ENCODE results near the gene FAM81A. TPM values are rescaled to one million over a fixed set of nuclear protein-coding genes. Genes with fewer than 3 reads are reported as not detected.
"Not testable (repeated sequence)": the region's sequence is repeated elsewhere in the genome, so short reads cannot be mapped to it uniquely, and the experiment has no call there.

The FAM81A gene
- total RNA-seq, 5 donors from 2014 or later (not counting 1 experiment from before 2014, with no cell fraction given) = 0.37 to 0.39 TPM; not detected in 3

DNA sequence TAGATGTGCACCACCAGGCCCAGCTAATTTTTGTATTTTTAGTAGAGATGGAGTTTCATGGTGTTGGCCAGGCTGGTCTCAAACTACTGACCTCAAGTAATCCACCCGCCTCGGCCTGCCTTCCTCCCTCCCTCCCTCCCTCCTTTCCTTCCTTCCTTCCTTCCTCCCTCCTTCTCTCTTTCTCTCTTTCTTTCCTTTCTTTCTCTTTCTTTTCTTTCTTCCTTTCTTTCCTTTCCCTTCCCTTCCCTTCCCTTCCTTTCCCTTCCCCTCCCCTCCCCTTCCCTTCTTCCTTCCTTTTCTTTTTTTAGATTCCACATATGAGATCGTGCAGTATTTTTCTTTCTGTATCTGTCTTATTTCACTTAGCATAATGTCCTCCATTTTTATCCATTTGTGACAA is 81.3 kb downstream of the FAM81A start:
- Mint-ChIP-seq H3K27me3 (peaks cover 0 to 5% of the 10 kb centered on the region in 2 donors), H3K36me3 (no peaks in the 10 kb centered on the region), H3K4me3 (no peak overlapping the region), H3K4me1 (peaks cover 18 to 40% (median 25%) of the 10 kb centered on the region in 3 donors), H3K27ac (no peak overlapping the region), H3K9me3 (no peaks in the 10 kb centered on the region)
- POLR2A ChIA-PET = no interaction called here
- peaks cover 0 to 7% of the 10 kb centered on the region in 2 experiments for H3K27me3 ChIP-seq (replicated peaks in 1 of 2; ENCODE audit: control insufficient read depth in 2 of 2, extremely low read depth in 1 of 2, insufficient read depth in 2 of 2, low read length in 1 of 2)
- no peak for DNase-seq
- H3K9me3 ChIP-seq = no peaks in the 10 kb centered on the region
- H3K4me1 ChIP-seq (ENCODE audit: control insufficient read depth in 1 of 2, extremely low read depth in 1 of 2, insufficient read depth in 2 of 2, low read length in 2 of 2) = peaks cover 16 to 23% of the 10 kb centered on the region in 2 experiments
- H3K27ac ChIP-seq (ENCODE audit: low read length) = no peak overlapping the region
- no peaks in the 10 kb centered on the region for H3K36me3 ChIP-seq (ENCODE audit: control insufficient read depth in 2 of 2, extremely low read depth in 1 of 2, insufficient read depth in 1 of 2, low read length in 1 of 2)
- 73% methylated on average over 3 of the region's 3 CpGs for WGBS (ENCODE audit: insufficient coverage)
- CTCF ChIA-PET = interaction anchor here in 1 of 2 donors (0.6 kb wide), 1 partner anchor 14 kb away, joined by 3 read pairs; no protein-coding TSS in a partner anchor
- no peak overlapping the region for H3K4me3 ChIP-seq (ENCODE audit: control insufficient read depth in 1 of 2, extremely low read depth in 1 of 2, low read length in 1 of 2)
- no peak for ATAC-seq (replicated peaks in 1 of 4)

DNA sequence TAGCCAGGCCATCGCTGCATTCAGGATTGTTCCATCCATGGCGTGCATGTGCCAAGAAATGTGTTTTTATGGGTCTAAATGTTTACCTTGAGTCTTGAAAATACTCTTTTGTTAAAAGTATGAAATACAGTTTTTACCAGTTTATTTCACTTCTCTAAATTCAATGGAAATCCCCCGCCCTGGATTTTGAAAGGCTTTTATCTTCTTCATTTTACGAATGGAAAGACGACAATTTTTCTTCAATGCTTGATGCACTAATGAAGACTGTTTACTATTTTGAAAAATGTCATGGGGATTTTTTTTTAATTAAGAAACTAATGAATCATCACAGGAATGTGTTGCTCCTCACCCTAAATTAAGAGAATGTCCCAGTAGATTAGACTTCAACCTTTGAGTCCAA is 83.5 kb downstream of the FAM81A start:
- CTCF ChIA-PET = no interaction called here
- Histone ChIP-seq H3K27ac (ENCODE audit: low read length) (no peak overlapping the region), H3K27me3 (replicated peaks in 1 of 2; ENCODE audit: control insufficient read depth in 2 of 2, extremely low read depth in 1 of 2, insufficient read depth in 2 of 2, low read length in 1 of 2) (peaks cover 0 to 7% of the 10 kb centered on the region in 2 experiments), H3K4me1 (ENCODE audit: control insufficient read depth in 1 of 2, extremely low read depth in 1 of 2, insufficient read depth in 2 of 2, low read length in 2 of 2) (peaks cover 20 to 23% of the 10 kb centered on the region in 2 experiments), H3K36me3 (ENCODE audit: control insufficient read depth in 2 of 2, extremely low read depth in 1 of 2, insufficient read depth in 1 of 2, low read length in 1 of 2) (no peaks in the 10 kb centered on the region), H3K4me3 (ENCODE audit: control insufficient read depth in 1 of 2, extremely low read depth in 1 of 2, low read length in 1 of 2) (no peak overlapping the region), H3K9me3 (no peaks in the 10 kb centered on the region)
- 100% methylated on average over 1 of the region's 5 CpGs for WGBS (ENCODE audit: insufficient coverage)
- ATAC-seq (replicated peaks in 1 of 4) (no peak), DNase-seq (no peak)
- H3K4me3 Mint-ChIP-seq = no peak overlapping the region
- POLR2A ChIA-PET = interaction anchor here in 1 of 2 donors (0.6 kb wide), 1 partner anchor 1250 kb away, joined by 3 read pairs; no protein-coding TSS in a partner anchor
- no peaks in the 10 kb centered on the region for H3K36me3 Mint-ChIP-seq
- H3K27ac Mint-ChIP-seq = no peak overlapping the region
- H3K9me3 Mint-ChIP-seq = no peaks in the 10 kb centered on the region
- peaks cover 25 to 45% (median 35%) of the 10 kb centered on the region in 3 donors for H3K4me1 Mint-ChIP-seq
- H3K27me3 Mint-ChIP-seq = peaks cover 0 to 8% of the 10 kb centered on the region in 2 donors

DNA sequence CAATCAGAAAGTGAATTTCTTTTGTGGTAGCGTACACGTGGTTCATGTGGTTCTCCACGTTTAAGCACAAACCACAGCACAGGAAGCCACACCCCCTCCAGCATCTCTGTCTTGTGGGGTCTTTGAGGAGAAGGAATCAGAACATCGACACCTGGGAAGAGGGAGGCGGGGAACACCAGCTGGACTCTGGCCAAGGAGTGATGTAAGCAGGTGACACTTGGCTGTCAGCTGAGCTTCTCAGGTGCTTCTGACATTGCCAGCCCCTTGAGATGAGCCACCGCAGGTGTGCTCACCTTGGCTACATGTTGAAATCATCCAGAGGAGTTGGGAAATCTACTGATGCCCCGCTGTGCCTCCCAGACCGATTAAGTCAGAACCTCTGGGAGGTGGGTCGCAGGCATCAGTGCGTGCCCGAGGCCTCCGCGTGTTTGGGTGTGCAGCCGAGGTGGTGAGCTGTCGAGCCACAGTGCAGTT is 85.0 kb downstream of the FAM81A start:
- ChIA-PET CTCF (interaction anchor here (0.6 to 0.8 kb wide), 3 partner anchors 14 to 440 kb away, joined by 3 to 4 read pairs (median 4); no protein-coding TSS in a partner anchor), POLR2A (interaction anchor here in 1 of 2 donors (0.6 kb wide), 1 partner anchor 13 kb away, joined by 3 read pairs; no protein-coding TSS in a partner anchor)
- Mint-ChIP-seq H3K4me1 (peaks cover 25 to 39% (median 35%) of the 10 kb centered on the region in 3 donors), H3K36me3 (no peaks in the 10 kb centered on the region), H3K27me3 (peaks cover 0 to 8% of the 10 kb centered on the region in 2 donors), H3K9me3 (no peaks in the 10 kb centered on the region), H3K4me3 (peak overlapping the region; percentile 28 to 73 (median 34)), H3K27ac (peak overlapping the region; percentile 65 to 72)
- 70% methylated on average over 8 of the region's 15 CpGs for WGBS (ENCODE audit: insufficient coverage)
- H3K9me3 ChIP-seq = no peaks in the 10 kb centered on the region
- peak; percentile 49 to 97 (median 77) for ATAC-seq (replicated peaks in 1 of 4)
- H3K27me3 ChIP-seq (replicated peaks in 1 of 2; ENCODE audit: control insufficient read depth in 2 of 2, extremely low read depth in 1 of 2, insufficient read depth in 2 of 2, low read length in 1 of 2) = peaks cover 0 to 7% of the 10 kb centered on the region in 2 experiments
- no peaks in the 10 kb centered on the region for H3K36me3 ChIP-seq (ENCODE audit: control insufficient read depth in 2 of 2, extremely low read depth in 1 of 2, insufficient read depth in 1 of 2, low read length in 1 of 2)
- DNase-seq = peak; percentile 38 to 79 (median 62)
- H3K4me1 ChIP-seq (ENCODE audit: control insufficient read depth in 1 of 2, extremely low read depth in 1 of 2, insufficient read depth in 2 of 2, low read length in 2 of 2) = peaks cover 20 to 23% of the 10 kb centered on the region in 2 experiments
- no peak overlapping the region for H3K27ac ChIP-seq (ENCODE audit: low read length)
- peak overlapping the region in 1 of 2 donors; percentile 47 for H3K4me3 ChIP-seq (ENCODE audit: control insufficient read depth in 1 of 2, extremely low read depth in 1 of 2, low read length in 1 of 2)

DNA sequence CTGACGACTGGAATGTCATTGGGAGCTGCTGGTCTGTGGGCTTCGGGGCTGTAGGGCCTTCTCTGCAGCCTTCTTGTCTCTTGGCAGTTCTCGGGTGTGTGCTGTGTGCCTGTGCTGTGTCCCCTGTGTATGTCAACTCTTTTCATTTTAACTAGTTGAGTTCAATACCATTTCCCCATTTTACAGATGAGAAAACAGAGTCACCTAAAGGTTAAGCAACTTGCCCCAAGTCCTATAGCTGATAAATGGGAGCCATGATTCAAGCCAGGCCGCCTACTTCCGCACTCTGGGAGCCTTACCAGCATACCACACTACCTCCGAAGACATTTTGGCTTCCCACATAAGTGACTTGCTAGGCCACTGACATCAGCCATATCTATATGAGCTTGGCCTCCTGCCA is 85.7 kb downstream of the FAM81A start:
- no peak for DNase-seq
- Mint-ChIP-seq H3K27me3 (peaks cover 0 to 8% of the 10 kb centered on the region in 2 donors), H3K9me3 (no peaks in the 10 kb centered on the region), H3K27ac (peak overlapping the region; percentile 40 to 78), H3K4me1 (peaks cover 27 to 40% (median 36%) of the 10 kb centered on the region in 3 donors), H3K4me3 (peak overlapping the region in 2 of 3 donors; percentile 6 to 73), H3K36me3 (no peaks in the 10 kb centered on the region)
- H3K9me3 ChIP-seq = no peaks in the 10 kb centered on the region
- peaks cover 20 to 23% of the 10 kb centered on the region in 2 experiments for H3K4me1 ChIP-seq (ENCODE audit: control insufficient read depth in 1 of 2, extremely low read depth in 1 of 2, insufficient read depth in 2 of 2, low read length in 2 of 2)
- no peak for ATAC-seq (replicated peaks in 1 of 4)
- ChIA-PET CTCF (interaction anchor here in 1 of 2 donors (0.6 to 1.5 kb wide), 4 partner anchors 9 to 684 kb away, joined by 3 to 4 read pairs (median 4); no protein-coding TSS in a partner anchor), POLR2A (no interaction called here)
- 83% methylated on average over 5 of the region's 6 CpGs for WGBS (ENCODE audit: insufficient coverage)
- no peak overlapping the region for H3K4me3 ChIP-seq (ENCODE audit: control insufficient read depth in 1 of 2, extremely low read depth in 1 of 2, low read length in 1 of 2)
- no peaks in the 10 kb centered on the region for H3K36me3 ChIP-seq (ENCODE audit: control insufficient read depth in 2 of 2, extremely low read depth in 1 of 2, insufficient read depth in 1 of 2, low read length in 1 of 2)
- no peak overlapping the region for H3K27ac ChIP-seq (ENCODE audit: low read length)
- peaks cover 0 to 7% of the 10 kb centered on the region in 2 experiments for H3K27me3 ChIP-seq (replicated peaks in 1 of 2; ENCODE audit: control insufficient read depth in 2 of 2, extremely low read depth in 1 of 2, insufficient read depth in 2 of 2, low read length in 1 of 2)

DNA sequence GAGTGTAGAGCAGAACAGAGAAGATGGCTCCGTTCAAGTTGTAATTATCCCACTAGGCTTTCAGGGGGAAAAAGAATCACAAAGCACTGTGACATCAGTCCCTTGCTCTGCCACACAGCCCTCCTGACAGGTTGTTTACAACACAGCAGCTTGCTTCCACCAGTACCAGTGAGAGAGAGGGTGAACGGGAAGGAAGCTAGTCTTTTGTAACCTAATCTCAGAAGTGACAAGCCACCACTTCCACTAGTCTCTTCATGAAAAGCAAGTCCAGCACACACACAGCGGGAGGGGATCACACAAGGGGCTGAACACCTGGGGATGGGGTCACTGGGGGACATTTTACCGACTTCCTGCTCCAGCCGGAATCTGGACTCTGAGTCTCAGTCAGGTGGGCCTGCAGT is 86.3 kb downstream of the FAM81A start:
- peak in 11 of 35 experiments; percentile 3 to 29 (median 18) for DNase-seq
- H3K27ac ChIP-seq (ENCODE audit: low read length) = no peak overlapping the region
- ChIA-PET CTCF (interaction anchor here (0.5 to 1.5 kb wide), 4 partner anchors 9 to 733 kb away, joined by 3 to 14 read pairs (median 4); no protein-coding TSS in a partner anchor), POLR2A (no interaction called here)
- H3K4me3 ChIP-seq (ENCODE audit: control insufficient read depth in 1 of 2, extremely low read depth in 1 of 2, low read length in 1 of 2) = no peak overlapping the region
- peaks cover 20 to 23% of the 10 kb centered on the region in 2 experiments for H3K4me1 ChIP-seq (ENCODE audit: control insufficient read depth in 1 of 2, extremely low read depth in 1 of 2, insufficient read depth in 2 of 2, low read length in 2 of 2)
- H3K36me3 Mint-ChIP-seq = no peaks in the 10 kb centered on the region
- H3K9me3 Mint-ChIP-seq = no peaks in the 10 kb centered on the region
- ATAC-seq (replicated peaks in 1 of 4) = peak; percentile 36 to 76 (median 71)
- WGBS (ENCODE audit: insufficient coverage) = 33% methylated on average over 2 of the region's 5 CpGs
- peaks cover 0 to 8% of the 10 kb centered on the region in 2 donors for H3K27me3 Mint-ChIP-seq
- peak overlapping the region in 2 of 3 donors; percentile 49 to 73 for H3K4me3 Mint-ChIP-seq
- H3K27ac Mint-ChIP-seq = peak overlapping the region; percentile 15 to 78
- H3K27me3 ChIP-seq (replicated peaks in 1 of 2; ENCODE audit: control insufficient read depth in 2 of 2, extremely low read depth in 1 of 2, insufficient read depth in 2 of 2, low read length in 1 of 2) = peaks cover 0 to 7% of the 10 kb centered on the region in 2 experiments
- no peaks in the 10 kb centered on the region for H3K36me3 ChIP-seq (ENCODE audit: control insufficient read depth in 2 of 2, extremely low read depth in 1 of 2, insufficient read depth in 1 of 2, low read length in 1 of 2)
- H3K9me3 ChIP-seq = no peaks in the 10 kb centered on the region
- peaks cover 31 to 39% (median 39%) of the 10 kb centered on the region in 3 donors for H3K4me1 Mint-ChIP-seq

DNA sequence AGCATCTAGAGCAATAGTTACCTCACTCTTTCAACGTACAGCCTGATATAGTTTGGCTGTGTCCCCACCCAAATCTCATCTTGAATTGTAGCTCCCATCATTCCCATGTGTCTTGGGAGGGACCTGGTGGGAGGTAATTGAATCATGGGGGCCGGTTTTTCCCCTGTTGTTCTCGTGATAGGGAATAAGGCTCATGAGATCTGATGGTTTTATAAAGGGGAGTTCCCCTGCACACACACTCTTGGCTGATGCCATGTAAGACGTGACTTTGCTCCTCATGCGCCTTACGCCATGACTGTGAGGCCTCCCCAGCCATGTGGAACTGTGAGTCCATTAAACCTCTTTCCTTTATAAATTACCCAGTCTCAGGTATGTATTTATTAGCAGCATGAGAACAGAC is 88.5 kb downstream of the FAM81A start:
- H3K36me3 Mint-ChIP-seq; H3K27ac ChIP-seq (ENCODE audit: low read length); H3K27me3 Mint-ChIP-seq; H3K27me3 ChIP-seq (replicated peaks in 1 of 2; ENCODE audit: control insufficient read depth in 2 of 2, extremely low read depth in 1 of 2, insufficient read depth in 2 of 2, low read length in 1 of 2); POLR2A ChIA-PET; H3K4me3 Mint-ChIP-seq; CTCF ChIA-PET; H3K27ac Mint-ChIP-seq; H3K9me3 Mint-ChIP-seq; H3K36me3 ChIP-seq (ENCODE audit: control insufficient read depth in 2 of 2, extremely low read depth in 1 of 2, insufficient read depth in 1 of 2, low read length in 1 of 2); H3K4me3 ChIP-seq (ENCODE audit: control insufficient read depth in 1 of 2, extremely low read depth in 1 of 2, low read length in 1 of 2); ATAC-seq (replicated peaks in 1 of 4); H3K9me3 ChIP-seq; DNase-seq: not testable (repeated sequence)
- WGBS (ENCODE audit: insufficient coverage) = 100% methylated on average over 1 of the region's 6 CpGs
- H3K4me1 ChIP-seq (ENCODE audit: control insufficient read depth in 1 of 2, extremely low read depth in 1 of 2, insufficient read depth in 2 of 2, low read length in 2 of 2) = peaks cover 20 to 23% of the 10 kb centered on the region in 2 experiments
- H3K4me1 Mint-ChIP-seq = peaks cover 31 to 39% (median 35%) of the 10 kb centered on the region in 3 donors

Data from T-cell (primary cell).